Measurements from ENCODE around the gene CWC25. TPM values are rescaled to one million over a fixed set of nuclear protein-coding genes. Genes with fewer than 3 reads are reported as not detected.
A peak's percentile ranks its signal among the peaks of the same experiment; 100 is the strongest.

Gene CWC25
- total and polyA plus RNA-seq, 9 of the 15 experiments (the other 6 are each of a cell fraction or from before 2014, with no cell fraction given) = 16.5 to 27.4 (median 23.0) TPM

DNA sequence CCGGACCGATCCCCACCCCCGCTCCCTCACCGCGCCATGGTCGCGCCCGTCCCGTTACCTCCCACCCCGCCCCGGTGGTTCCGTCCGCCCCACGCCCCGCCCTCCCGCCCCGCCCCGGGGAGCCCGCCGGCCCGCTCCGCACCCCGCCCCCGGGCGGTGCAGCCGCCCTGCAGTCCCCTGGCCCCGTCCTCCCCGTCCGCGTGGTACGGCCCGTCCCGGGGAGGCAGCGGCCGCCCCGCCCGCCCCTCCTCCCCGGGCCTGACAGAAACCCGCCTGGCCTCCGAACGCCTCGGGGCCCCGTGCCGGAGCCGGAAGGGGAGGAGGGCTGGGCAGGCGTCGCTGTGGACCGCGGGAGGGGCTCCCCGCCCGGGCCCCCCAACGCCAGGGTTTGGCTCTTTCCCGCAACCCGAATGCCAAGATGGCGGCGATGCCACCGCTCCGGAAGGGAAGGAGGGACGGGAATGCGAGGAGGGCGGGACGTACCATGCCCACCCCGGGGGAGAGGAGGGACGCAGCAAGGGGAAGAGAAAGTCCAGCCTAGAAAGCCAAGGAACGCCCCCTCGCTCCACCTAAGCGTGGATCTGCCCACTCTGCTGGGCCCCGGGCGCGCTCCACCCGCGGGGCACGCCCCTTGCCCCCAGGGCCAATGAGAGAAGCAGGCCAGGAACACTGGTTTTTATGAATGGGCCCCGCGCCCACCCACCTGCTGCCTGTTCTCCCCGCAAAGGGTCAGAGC is 25.5 kb downstream of the CWC25 start, which contains the start of gene PIP4K2B (continued):
- TF ChIP-seq ZZZ3 (IDR thresholded peaks at IDR 0.05) (no peak), CBX2 (IDR thresholded peaks at IDR 0.05; ENCODE audit: insufficient read depth, low read length, poor library complexity, severe bottlenecking) (no peak), POLR2AphosphoS2 (IDR thresholded peaks at IDR 0.05; ENCODE audit: low read length) (peak; percentile 95), NCOA2 (IDR thresholded peaks at IDR 0.05; ENCODE audit: partially characterized antibody in 2 of 2) (no peak), KLF6 (CRISPR knock-in tag; IDR thresholded peaks at IDR 0.05; ENCODE audit: borderline replicate concordance) (no peak), ZNF347 (CRISPR knock-in tag; IDR thresholded peaks at IDR 0.05; ENCODE audit: low read depth) (no peak), GATA2 (CRISPR knock-in tag; IDR thresholded peaks at IDR 0.05) (no peak), RFX7 (CRISPR knock-in tag; IDR thresholded peaks at IDR 0.05) (peak; percentile 80; the same call in 1 of the 2 replicates), CREM (IDR thresholded peaks at IDR 0.05; ENCODE audit: low read depth) (peak; percentile 83), TAF9B (IDR thresholded peaks at IDR 0.05; ENCODE audit: partially characterized antibody) (no peak), GATAD2A (IDR thresholded peaks at IDR 0.05) (0 out of 2 replicates have a peak, but pooled peaks have one; percentile 3), NR4A1 (CRISPR knock-in tag; IDR thresholded peaks at IDR 0.05) (peak; percentile 79), NR4A1 (tag; IDR thresholded peaks at IDR 0.05) (peak; percentile 47; the same call in 1 of the 2 replicates), RBM25 (IDR thresholded peaks at IDR 0.05; ENCODE audit: low read depth, low read length, severe bottlenecking) (no peak), KDM4B (IDR thresholded peaks at IDR 0.05; ENCODE audit: borderline replicate concordance in 2 of 2, low read depth in 1 of 2) (no peak; a peak in 1 of 4 replicates), HMGN3 (IDR thresholded peaks at IDR 0.05; ENCODE audit: borderline replicate concordance, extremely low read depth, insufficient read length, low read depth, low read length) (peak; percentile 76), KDM2B (CRISPR knock-in tag; IDR thresholded peaks at IDR 0.05) (no peak), ETS2 (tag; IDR thresholded peaks at IDR 0.05; ENCODE audit: borderline replicate concordance, poor library complexity, severe bottlenecking) (no peak), DEAF1 (CRISPR knock-in tag; IDR thresholded peaks at IDR 0.05) (no peak), MAFK (IDR thresholded peaks at IDR 0.05; ENCODE audit: low read length) (no peak), HDAC1 (IDR thresholded peaks at IDR 0.05) (peak in 1 of 2 experiments; percentile 73; a peak in 1 of 4 replicates)
- TF ChIP-seq, protein P1, sequence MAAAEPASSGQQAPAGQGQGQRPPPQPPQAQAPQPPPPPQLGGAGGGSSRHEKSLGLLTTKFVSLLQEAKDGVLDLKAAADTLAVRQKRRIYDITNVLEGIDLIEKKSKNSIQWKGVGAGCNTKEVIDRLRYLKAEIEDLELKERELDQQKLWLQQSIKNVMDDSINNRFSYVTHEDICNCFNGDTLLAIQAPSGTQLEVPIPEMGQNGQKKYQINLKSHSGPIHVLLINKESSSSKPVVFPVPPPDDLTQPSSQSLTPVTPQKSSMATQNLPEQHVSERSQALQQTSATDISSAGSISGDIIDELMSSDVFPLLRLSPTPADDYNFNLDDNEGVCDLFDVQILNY (CRISPR knock-in tag; IDR thresholded peaks at IDR 0.05) = no peak
- TF ChIP-seq, protein P2, sequence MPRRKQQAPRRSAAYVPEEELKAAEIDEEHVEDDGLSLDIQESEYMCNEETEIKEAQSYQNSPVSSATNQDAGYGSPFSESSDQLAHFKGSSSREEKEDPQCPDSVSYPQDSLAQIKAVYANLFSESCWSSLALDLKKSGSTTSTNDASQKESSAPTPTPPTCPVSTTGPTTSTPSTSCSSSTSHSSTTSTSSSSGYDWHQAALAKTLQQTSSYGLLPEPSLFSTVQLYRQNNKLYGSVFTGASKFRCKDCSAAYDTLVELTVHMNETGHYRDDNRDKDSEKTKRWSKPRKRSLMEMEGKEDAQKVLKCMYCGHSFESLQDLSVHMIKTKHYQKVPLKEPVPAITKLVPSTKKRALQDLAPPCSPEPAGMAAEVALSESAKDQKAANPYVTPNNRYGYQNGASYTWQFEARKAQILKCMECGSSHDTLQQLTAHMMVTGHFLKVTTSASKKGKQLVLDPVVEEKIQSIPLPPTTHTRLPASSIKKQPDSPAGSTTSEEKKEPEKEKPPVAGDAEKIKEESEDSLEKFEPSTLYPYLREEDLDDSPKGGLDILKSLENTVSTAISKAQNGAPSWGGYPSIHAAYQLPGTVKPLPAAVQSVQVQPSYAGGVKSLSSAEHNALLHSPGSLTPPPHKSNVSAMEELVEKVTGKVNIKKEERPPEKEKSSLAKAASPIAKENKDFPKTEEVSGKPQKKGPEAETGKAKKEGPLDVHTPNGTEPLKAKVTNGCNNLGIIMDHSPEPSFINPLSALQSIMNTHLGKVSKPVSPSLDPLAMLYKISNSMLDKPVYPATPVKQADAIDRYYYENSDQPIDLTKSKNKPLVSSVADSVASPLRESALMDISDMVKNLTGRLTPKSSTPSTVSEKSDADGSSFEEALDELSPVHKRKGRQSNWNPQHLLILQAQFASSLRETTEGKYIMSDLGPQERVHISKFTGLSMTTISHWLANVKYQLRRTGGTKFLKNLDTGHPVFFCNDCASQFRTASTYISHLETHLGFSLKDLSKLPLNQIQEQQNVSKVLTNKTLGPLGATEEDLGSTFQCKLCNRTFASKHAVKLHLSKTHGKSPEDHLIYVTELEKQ (CRISPR knock-in tag; IDR thresholded peaks at IDR 0.05) = no peak

All from K562 (cell line).